Ramos (cell line): ENCODE data around the gene FN3K.

Experiments used
- in situ Hi-C: fragments of 300-500 bp; cut with MboI; formaldehyde crosslinking; loops from one replicate; pipeline ENCODE4 v1.14.3; 2022; ENCODE audit warnings: low sequenced_read_pairs; ENCODE audit not compliant: unreplicated experiment

The FN3K gene

GRCh38 chr17:82734987-82735866 is at the start of gene FN3K:
Gene FN3K (plus strand): TSS chr17:82735615. CDS start chr17:82735637, 22 bp downstream.
- in situ Hi-C loops: no loop called here

DNA sequence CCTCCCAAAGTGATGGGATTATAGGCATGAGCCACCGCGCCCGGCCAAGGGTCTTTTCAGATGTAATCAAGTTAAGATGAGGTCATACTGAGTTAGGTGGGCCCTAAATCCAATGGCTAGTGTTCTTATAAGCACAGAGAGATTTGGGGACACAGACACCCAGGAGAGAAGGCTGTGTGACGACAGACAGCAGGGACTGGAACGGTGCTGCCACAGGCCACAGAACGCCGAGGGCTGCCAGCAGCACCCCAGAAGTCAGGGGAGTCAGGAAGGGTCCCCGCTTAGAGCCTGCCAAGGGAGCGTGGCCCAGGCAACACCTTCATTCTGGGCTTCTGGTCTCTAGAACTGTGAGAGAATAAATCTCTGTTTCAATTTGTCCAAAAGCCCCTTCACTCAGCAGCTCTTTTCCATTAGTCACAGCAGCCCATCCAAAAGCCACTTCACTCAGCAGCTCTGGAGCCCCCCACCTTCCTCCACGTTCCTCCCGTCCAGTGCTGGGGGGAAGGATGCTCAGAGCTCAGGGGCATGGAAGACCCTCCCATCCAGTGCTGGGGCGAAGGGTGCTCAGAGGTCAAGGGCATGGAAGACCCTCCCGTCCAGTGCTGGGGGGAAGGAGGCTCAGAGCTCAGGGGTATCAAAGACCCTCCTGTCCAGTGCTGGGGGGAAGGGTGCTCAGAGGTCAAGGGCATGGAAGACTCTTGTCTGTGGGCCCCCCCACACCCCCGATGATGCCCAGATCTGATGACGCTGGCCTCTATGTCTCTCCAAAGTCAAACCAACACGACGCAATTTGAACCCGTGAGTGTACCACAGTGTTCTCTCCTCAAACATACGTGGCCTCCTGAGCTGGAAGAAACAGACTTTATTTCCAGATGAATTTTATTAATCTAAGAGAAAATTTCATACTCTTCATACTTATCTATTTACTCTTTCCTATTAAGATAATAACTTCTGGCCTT is 48.8 kb upstream of the FN3K start:
- in situ Hi-C loops: no loop called here

- in situ Hi-C loops: no loop called here
Measured at GRCh38 chr17:82687375-82687861, 48.0 kb upstream of the FN3K start.

DNA sequence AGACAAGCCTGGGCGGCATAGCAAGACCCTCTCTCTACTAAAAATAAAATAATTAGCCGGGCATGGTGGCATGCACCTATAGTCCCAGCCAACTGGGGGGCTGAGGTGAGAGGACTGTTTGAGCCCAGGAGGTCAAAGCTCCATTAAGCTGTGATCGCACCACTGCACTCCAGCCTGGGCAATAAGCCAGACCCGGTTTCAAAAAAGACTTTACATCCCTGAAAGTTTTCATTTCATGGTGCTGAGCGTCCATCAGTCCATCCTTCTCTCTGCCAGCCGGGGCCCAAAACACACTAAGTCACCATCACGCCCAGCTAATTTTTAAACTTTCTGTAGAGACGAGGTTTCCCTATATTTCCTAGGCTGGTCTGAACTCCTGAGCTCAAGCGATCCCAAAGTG is 47.5 kb upstream of the FN3K start:
- in situ Hi-C loops: no loop called here

DNA sequence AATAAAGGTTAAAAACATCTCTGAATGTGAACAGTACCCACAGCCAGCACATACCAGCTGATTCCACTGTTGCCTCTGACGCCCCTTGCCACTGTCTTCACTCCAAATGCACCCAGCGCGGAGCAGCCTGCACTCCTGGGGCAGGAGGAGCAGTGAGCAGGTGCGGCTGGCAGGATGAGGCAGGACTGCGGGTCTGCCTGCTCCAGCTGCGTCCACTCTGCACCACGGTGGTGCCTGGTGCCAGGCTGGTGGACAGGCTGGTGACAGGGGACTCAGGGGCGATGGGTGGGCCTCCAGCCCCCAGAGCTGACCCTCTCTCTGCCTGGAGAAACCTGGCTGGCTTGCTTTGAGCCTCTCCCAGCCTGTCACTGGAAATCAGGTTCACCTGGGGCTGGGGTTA is 46.3 kb upstream of the FN3K start:
- in situ Hi-C loops: no loop called here

- in situ Hi-C loops: no loop called here
Measured at GRCh38 chr17:82690786-82691489, 44.5 kb upstream of the FN3K start.

- in situ Hi-C loops: no loop called here
Measured at GRCh38 chr17:82691714-82692113, 43.7 kb upstream of the FN3K start.

DNA sequence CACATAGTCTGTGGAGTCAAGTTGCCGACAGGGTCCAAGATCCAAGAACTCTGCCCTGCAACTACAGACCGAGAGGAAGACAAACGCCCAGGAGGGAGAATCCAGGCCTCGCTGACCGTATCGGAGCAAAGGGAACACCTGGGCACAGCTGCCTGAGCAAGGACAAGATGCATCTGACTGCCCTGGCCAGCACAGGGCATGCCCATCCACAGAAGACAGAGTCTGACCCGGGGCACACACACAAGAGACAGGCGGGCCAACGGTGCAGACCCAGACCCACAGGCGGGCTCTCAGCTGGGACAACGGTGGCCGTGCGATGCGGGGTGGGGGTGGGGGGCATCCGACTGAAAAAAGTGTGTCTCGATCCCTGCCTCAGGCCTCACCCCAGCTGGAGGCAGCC is 43.1 kb upstream of the FN3K start:
- in situ Hi-C loops: no loop called here

GRCh38 chr17:82693168-82693867 is 42.1 kb upstream of the FN3K start:
- in situ Hi-C loops: no loop called here

DNA sequence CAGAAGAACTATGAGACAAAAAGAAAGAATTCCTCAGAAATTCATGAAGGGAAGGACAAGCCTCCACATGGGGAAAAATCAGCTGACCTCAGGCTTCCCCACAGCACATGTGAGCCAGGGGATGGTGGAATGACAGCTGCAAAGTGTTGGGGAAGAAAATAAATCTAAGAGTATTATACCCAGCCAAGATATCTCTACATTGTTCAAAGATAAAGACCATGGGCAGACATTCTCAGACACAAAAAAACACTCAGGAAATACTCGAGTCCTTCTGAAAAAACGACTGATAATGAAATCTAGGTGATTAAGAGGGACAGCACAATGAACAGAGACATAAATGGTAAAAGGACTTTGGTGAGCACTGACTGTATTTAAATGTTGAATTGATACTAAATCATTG is 40.8 kb upstream of the FN3K start:
- in situ Hi-C loops: no loop called here

DNA sequence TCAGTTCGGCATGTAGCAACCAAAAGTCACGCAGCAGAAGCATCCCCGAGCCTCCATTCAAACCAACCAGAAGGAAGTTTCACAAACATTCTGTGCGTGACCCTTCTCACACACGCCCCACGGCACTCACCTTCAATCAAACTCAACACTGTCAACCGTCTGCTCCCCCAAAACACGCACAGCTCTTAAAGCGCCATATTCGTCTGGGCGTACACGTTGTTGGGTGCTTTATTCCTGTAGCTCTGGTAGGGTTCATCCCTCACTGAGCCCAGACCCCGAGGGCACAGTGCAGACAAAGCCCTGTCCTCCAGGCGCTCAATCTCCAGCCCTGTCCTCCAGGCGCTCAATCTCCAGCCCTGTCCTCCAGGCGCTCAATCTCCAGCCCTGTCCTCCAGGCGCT is 39.2 kb upstream of the FN3K start:
- in situ Hi-C loops: no loop called here

DNA sequence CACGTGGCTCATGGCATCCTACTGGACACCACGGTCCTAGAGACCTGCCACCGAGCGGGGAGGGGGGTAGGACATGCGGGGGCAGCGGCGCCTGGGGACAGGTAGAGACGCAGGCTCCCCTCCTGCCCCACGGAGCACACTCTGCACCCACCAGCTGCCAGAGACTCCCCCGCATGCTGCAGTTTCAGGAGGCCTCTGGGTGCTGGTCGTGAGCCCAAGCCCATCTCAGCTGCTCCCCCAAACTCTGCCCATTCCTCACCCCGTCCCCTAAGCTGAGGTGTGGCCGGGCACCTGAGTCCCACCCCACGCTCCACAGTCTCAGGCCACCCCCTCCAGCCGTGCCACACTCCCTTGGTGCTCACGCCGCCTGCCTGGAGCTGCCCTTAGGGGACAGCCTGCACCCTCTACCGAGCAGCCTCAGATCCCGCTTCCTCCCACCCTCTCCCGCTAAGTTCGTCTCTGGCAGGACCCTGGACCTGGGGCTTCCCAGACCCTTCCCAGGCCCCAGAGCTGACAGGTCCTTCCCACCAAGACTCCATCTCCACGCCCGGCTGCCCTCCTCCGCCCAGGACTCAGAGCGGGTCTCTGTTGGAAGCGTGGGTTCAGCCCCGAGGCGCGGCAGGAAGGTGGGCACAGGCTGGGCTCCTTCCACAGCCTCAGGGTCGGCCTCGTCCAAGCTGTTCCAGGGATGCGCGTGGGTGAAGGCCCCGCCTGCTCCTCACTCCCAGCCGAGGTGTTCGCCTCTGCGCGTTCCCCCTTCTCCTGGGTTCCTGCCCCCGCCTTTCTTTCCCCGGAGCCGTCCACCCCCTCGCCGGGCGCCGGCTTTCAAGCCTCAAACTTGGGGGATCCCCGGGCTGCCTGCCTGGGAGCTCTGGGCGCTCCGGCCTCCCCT is 38.3 kb upstream of the FN3K start:
- in situ Hi-C loops: no loop called here

GRCh38 chr17:82697808-82698064 is 37.7 kb upstream of the FN3K start:
- in situ Hi-C loops: no loop called here

DNA sequence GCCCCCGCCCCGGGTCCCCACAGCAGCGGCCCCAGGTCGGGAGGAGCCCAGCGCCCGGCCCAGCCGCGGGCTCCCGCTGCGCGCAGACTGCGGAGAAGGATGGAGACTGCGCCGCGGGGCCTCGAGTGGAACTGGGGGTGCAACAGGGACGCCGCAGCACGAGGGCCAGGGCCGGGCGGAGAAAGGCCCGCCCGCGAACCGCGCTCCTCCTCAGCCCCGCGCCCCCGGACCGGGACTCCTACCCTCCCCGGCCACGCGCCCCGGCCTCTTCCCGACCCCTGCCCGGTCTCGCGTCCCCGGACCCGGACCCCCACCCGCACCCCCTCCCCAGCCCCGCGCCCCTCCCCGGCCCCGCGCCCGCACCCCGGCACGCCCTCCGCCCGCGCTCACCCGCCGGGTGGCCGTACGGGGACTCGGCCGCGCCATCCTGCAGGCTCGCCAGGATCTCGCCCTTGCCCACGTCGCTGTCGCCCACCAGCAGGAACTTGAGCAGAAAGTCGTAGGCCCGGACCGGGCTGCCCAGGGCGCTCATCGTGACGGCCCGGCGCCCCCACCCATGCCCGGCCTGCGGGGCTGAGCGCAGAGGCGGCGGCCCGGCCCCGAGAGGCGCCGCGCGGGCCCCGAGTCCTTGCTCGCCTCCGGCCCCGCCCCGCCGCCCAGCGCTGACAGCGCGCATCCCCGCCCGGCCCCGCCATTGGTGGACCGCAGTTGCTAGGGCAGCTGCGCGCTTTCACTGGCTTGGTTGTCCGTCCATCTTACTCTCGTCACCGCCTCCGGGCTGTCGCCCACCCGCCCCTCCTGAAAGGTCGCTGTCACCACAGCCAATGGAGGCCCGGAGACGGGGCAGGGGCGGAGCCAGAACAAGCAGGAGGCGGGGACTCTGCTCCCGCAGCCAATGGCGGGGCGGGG is 37.1 kb upstream of the FN3K start, which contains the start of gene RAB40B:
RAB40B (minus strand) TSS at position 634 of the 909 bp plus-strand sequence; CDS start at position 532, 102 bp downstream.
- in situ Hi-C loops: no loop called here

- in situ Hi-C loops: no loop called here
Measured at GRCh38 chr17:82698974-82699442, 36.4 kb upstream of the FN3K start.

DNA sequence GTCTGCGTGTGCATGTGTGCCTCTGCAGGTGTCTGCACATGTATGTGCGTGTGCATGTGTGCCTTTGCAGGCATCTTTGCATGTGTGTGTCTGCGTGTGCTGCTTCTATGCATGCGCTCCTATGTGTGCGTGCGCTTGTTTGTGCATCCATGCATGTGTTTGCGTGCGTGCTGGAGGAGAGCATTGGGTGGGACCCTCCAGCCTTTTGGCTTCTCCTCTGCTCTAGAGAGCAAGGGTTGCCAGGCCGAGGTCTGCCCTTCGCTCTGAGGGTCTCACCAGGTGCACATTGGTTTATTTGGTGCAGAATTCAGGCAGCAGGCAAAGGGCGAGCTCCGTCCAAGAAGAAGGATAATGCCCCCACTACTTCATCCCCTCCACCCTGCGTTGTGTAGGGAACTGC is 35.9 kb upstream of the FN3K start:
- in situ Hi-C loops: no loop called here

- in situ Hi-C loops: no loop called here
Measured at GRCh38 chr17:82702231-82702927, 33.0 kb upstream of the FN3K start.
